ENCODE measurements around the gene GRIN2A. TPM values are rescaled to one million over a fixed set of nuclear protein-coding genes. Genes with fewer than 3 reads are reported as not detected.

The GRIN2A gene
- total and polyA plus RNA-seq, 12 donors, result 0.07 to 1.2 (median 0.32) TPM; not detected in 2

- WGBS, 4 donors, result 62 to 71% (median 66%) methylated on average over 1 of the region's 1 CpG
- H3K27ac ChIP-seq, result no peak overlapping the region
- H3K4me3 ChIP-seq, result no peak overlapping the region
- H3K4me1 ChIP-seq (replicated peaks in 1 of 2), result no peaks in the 10 kb centered on the region
- H3K9me3 ChIP-seq (replicated peaks in 1 of 3), result no peaks in the 10 kb centered on the region
- no peaks in the 10 kb centered on the region for H3K36me3 ChIP-seq (replicated peaks in 1 of 2)
- TF ChIP-seq POLR2A (IDR thresholded peaks at IDR 0.05), result no peak
- TF ChIP-seq, protein P1, sequence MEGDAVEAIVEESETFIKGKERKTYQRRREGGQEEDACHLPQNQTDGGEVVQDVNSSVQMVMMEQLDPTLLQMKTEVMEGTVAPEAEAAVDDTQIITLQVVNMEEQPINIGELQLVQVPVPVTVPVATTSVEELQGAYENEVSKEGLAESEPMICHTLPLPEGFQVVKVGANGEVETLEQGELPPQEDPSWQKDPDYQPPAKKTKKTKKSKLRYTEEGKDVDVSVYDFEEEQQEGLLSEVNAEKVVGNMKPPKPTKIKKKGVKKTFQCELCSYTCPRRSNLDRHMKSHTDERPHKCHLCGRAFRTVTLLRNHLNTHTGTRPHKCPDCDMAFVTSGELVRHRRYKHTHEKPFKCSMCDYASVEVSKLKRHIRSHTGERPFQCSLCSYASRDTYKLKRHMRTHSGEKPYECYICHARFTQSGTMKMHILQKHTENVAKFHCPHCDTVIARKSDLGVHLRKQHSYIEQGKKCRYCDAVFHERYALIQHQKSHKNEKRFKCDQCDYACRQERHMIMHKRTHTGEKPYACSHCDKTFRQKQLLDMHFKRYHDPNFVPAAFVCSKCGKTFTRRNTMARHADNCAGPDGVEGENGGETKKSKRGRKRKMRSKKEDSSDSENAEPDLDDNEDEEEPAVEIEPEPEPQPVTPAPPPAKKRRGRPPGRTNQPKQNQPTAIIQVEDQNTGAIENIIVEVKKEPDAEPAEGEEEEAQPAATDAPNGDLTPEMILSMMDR (IDR thresholded peaks at IDR 0.05), result no peak
- no peaks in the 10 kb centered on the region for H3K27me3 ChIP-seq
- DNase-seq, result no peak
- intact Hi-C loops (cut with DNase I), result no loop called here
These were observed 78.5 kb downstream of the GRIN2A start for GRCh38 chr16:10103700-10104099.

GRCh38 chr16:10103118-10103517, 79.1 kb downstream of the GRIN2A start:
- TF ChIP-seq, protein P1 (IDR thresholded peaks at IDR 0.05), result no peak
- no peak for TF ChIP-seq POLR2A (IDR thresholded peaks at IDR 0.05)
- H3K4me1 ChIP-seq (replicated peaks in 1 of 2), result no peaks in the 10 kb centered on the region
- intact Hi-C loops (cut with DNase I), result no loop called here
- H3K9me3 ChIP-seq (replicated peaks in 1 of 3), result no peaks in the 10 kb centered on the region
- no peak overlapping the region for H3K27ac ChIP-seq
- no peak overlapping the region for H3K4me3 ChIP-seq
- no peak for DNase-seq
- H3K36me3 ChIP-seq (replicated peaks in 1 of 2), result no peaks in the 10 kb centered on the region
- H3K27me3 ChIP-seq, result no peaks in the 10 kb centered on the region

- no peaks in the 10 kb centered on the region for H3K36me3 ChIP-seq (replicated peaks in 1 of 2)
- no peak overlapping the region for H3K27ac ChIP-seq
- WGBS, 4 donors, result 40 to 71% (median 56%) methylated on average over 3 to 4 of the region's 4 CpGs
- no peaks in the 10 kb centered on the region for H3K4me1 ChIP-seq (replicated peaks in 1 of 2)
- intact Hi-C loops (cut with DNase I), result no loop called here
- H3K4me3 ChIP-seq, result no peak overlapping the region
- no peaks in the 10 kb centered on the region for H3K9me3 ChIP-seq (replicated peaks in 1 of 3)
- H3K27me3 ChIP-seq, result no peaks in the 10 kb centered on the region
- TF ChIP-seq, protein P1 (IDR thresholded peaks at IDR 0.05), result no peak
- no peak for TF ChIP-seq POLR2A (IDR thresholded peaks at IDR 0.05)
- DNase-seq, result no peak
These were observed 81.4 kb downstream of the GRIN2A start for GRCh38 chr16:10100829-10101228.

- Histone ChIP-seq H3K27me3 (no peaks in the 10 kb centered on the region), H3K4me1 (replicated peaks in 1 of 2) (no peaks in the 10 kb centered on the region), H3K9me3 (replicated peaks in 1 of 3) (no peaks in the 10 kb centered on the region), H3K4me3 (no peak overlapping the region), H3K27ac (no peak overlapping the region), H3K36me3 (replicated peaks in 1 of 2) (no peaks in the 10 kb centered on the region)
- no peak for DNase-seq
- no peak for TF ChIP-seq POLR2A (IDR thresholded peaks at IDR 0.05)
- TF ChIP-seq, protein P1 (IDR thresholded peaks at IDR 0.05), result no peak
- intact Hi-C loops (cut with DNase I), result no loop called here
These were observed 83.2 kb downstream of the GRIN2A start for GRCh38 chr16:10098991-10099390.

All from adrenal gland (tissue), 12 donors.